ENCODE results near the gene CAPN2.

DNA sequence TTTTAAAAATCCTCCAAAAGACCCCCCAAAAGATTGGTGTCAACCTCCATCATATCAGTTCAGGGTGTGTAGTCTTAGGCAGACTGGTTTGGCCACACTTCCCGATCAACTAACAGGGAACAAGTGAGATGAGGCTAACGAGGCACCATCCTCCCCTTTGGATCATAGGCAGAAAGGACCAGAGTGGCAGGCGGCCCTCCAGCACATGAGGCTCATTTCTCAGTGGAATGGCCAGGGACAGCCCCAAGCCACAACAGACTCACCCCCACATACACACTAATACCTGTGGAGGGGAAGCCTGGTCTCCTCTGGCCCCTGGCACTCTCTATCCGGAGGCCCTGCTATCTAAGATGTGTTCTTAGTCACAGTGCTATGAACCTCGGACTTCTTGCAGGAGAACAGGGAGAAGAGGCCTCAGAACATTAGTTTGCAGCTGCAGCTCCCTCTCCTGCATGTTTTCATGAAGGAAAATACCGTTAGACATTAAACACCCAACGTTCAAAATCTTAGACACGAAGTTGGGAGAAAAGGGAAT lies 17.3 kb upstream of the CAPN2 start:
- TF ChIP-seq POLR2A (IDR thresholded peaks at IDR 0.05) (no peak), POLR2AphosphoS5 (IDR thresholded peaks at IDR 0.05) (no peak), CTCF (IDR thresholded peaks at IDR 0.05) (no peak), EP300 (IDR thresholded peaks at IDR 0.05; ENCODE audit: low read depth) (no peak)
